ENCODE measurements around the gene ZNF684. TPM values are rescaled to one million over a fixed set of nuclear protein-coding genes. Genes with fewer than 3 reads are reported as not detected.

The ZNF684 gene
- total and polyA plus RNA-seq, 9 of the 15 experiments (the other 6 are each of a cell fraction or from before 2014, with no cell fraction given), result 4.8 to 8.8 (median 5.5) TPM

GRCh38 chr1:40539338-40539737 lies 7.9 kb downstream of the ZNF684 start:
- no peaks in the 10 kb centered on the region for H3K79me2 ChIP-seq (ENCODE audit: control insufficient read depth, insufficient read depth, low read length)
- BruUV-seq (replicated peaks), result no TSS peak
- ChIA-PET POLR2A (no interaction called here), CTCF (ENCODE audit: low intra/inter-chr PET ratio) (no interaction called here)
- no peaks in the 10 kb centered on the region for H4K20me1 ChIP-seq (replicated peaks; ENCODE audit: control insufficient read depth, insufficient read depth, low read length)
- H3K27me3 ChIP-seq (ENCODE audit: control insufficient read depth in 2 of 2, insufficient read depth in 2 of 2, low read length in 2 of 2), result no peaks in the 10 kb centered on the region
- no peak for FAIRE-seq
- peaks cover 18% of the 10 kb centered on the region; the same call in 2 of the 3 replicates for H3K36me3 ChIP-seq (ENCODE audit: control insufficient read depth, insufficient read depth, low read length)
- in situ Hi-C loops (cut with MboI) (no loop called here), intact Hi-C loops (cut with micrococcal nuclease) (no loop called here)
- H3K4me2 ChIP-seq (ENCODE audit: insufficient read depth, low read length), result no peak overlapping the region
- no peak overlapping the region for H3K4me3 ChIP-seq
- WGBS (ENCODE audit: insufficient coverage, low coverage, missing lambda C conversion rate), result 62% methylated on average over 7 of the region's 7 CpGs
- no peak overlapping the region for H3K27ac ChIP-seq (ENCODE audit: extremely low read depth, low read depth, low read length)
- H3K4me1 ChIP-seq (replicated peaks in 1 of 2; ENCODE audit: control insufficient read depth in 2 of 2, insufficient read depth in 2 of 2, low read length in 2 of 2), result no peaks in the 10 kb centered on the region
- no peak overlapping the region for H3K9ac ChIP-seq (ENCODE audit: insufficient read depth in 1 of 2, low read depth in 2 of 2, low read length in 2 of 2)
- no peak for ATAC-seq
- no peak for DNase-seq (ENCODE audit: extremely low read depth in 1 of 4, low spot score in 3 of 4)
- no peak for TF ChIP-seq TCF7L2 (IDR thresholded peaks at IDR 0.05; ENCODE audit: low read depth, low read length)
- no peak for TF ChIP-seq GMEB1 (CRISPR knock-in tag; IDR thresholded peaks at IDR 0.05)
- TF ChIP-seq ZNF592 (IDR thresholded peaks at IDR 0.05), result no peak
- no peak for TF ChIP-seq STAT5A (IDR thresholded peaks at IDR 0.05; ENCODE audit: borderline replicate concordance, low read length)
- TF ChIP-seq ZNF124 (CRISPR knock-in tag; IDR thresholded peaks at IDR 0.05), result no peak
- no peak for TF ChIP-seq CTCF (IDR thresholded peaks at IDR 0.05 in 2 of 3, conservative IDR thresholded peaks at IDR 0.05 in 1 of 3; ENCODE audit: insufficient read depth in 2 of 3, low read depth in 1 of 3, low read length in 3 of 3)
- TF ChIP-seq ZNF717 (CRISPR knock-in tag; IDR thresholded peaks at IDR 0.05), result no peak
- TF ChIP-seq GTF2A2 (tag; IDR thresholded peaks at IDR 0.05), result no peak
- no peak for TF ChIP-seq TFAM (CRISPR knock-in tag; conservative IDR thresholded peaks at IDR 0.05)
- TF ChIP-seq SP2 (IDR thresholded peaks at IDR 0.05; ENCODE audit: extremely low read depth, low read depth, low read length, poor library complexity, severe bottlenecking), result no peak
- TF ChIP-seq CHD2 (IDR thresholded peaks at IDR 0.05; ENCODE audit: low read depth, low read length), result no peak
- TF ChIP-seq IFI16 (CRISPR knock-in tag; IDR thresholded peaks at IDR 0.05), result no peak
- no peak for TF ChIP-seq CHCHD3 (CRISPR knock-in tag; IDR thresholded peaks at IDR 0.05)
- TF ChIP-seq U2AF2 (optimal IDR thresholded peaks at IDR 0.05; ENCODE audit: low read depth, low read length), result no peak
- no peaks in the 10 kb centered on the region for H3K9me3 ChIP-seq (replicated peaks; ENCODE audit: control insufficient read depth, insufficient read depth, low read depth, low read length)
- no peaks in the 10 kb centered on the region for H3K9me1 ChIP-seq (ENCODE audit: control insufficient read depth, insufficient read depth, low read length)
- no peak overlapping the region for H2AFZ ChIP-seq (ENCODE audit: low read depth, low read length)

Measured in K562 (cell line).